Measurements from ENCODE around the gene TLR6. TPM values are rescaled to one million over a fixed set of nuclear protein-coding genes. Genes with fewer than 3 reads are reported as not detected.

The TLR6 gene
- total RNA-seq, 1 experiment from 2014 or later: 4.8 TPM

- TF ChIP-seq REST (IDR thresholded peaks at IDR 0.05; ENCODE audit: low read depth) (no peak), RAD21 (IDR thresholded peaks at IDR 0.05; ENCODE audit: low read depth) (no peak), CEBPB (IDR thresholded peaks at IDR 0.05; ENCODE audit: low read depth) (no peak), ZFX (IDR thresholded peaks at IDR 0.05) (no peak), ATF3 (IDR thresholded peaks at IDR 0.05) (no peak), YY1 (IDR thresholded peaks at IDR 0.05; ENCODE audit: extremely low read depth, insufficient replicate concordance, low read depth, low read length) (no peak)
Measured at GRCh38 chr4:38832206-38832605, 24.4 kb downstream of the TLR6 start (continued).

- H3K79me2 ChIP-seq (ENCODE audit: insufficient read depth, low read length): no peaks in the 10 kb centered on the region
- no peak overlapping the region for H3K9ac ChIP-seq (ENCODE audit: low read length)
- intact Hi-C loops (cut with micrococcal nuclease): no loop called here
- H4K20me1 ChIP-seq (ENCODE audit: insufficient read depth): no peaks in the 10 kb centered on the region
- H2AFZ ChIP-seq (ENCODE audit: low read depth, low read length, poor library complexity, severe bottlenecking): no peak overlapping the region
- RAD21 ChIA-PET (ENCODE audit: low non-redundant PET in 1 of 2, low total read pairs in 2 of 2, uncharacterized antibody in 2 of 2, unreplicated experiment in 2 of 2): no interaction called here
- no peaks in the 10 kb centered on the region for H3K27me3 ChIP-seq (ENCODE audit: insufficient read depth, low read length)
- no peaks in the 10 kb centered on the region for H3K9me2 ChIP-seq (ENCODE audit: insufficient read depth)
- no TSS peak for BruUV-seq (replicated peaks)
- no peaks in the 10 kb centered on the region for H3K9me3 ChIP-seq (ENCODE audit: control insufficient read depth in 1 of 2, insufficient read depth in 1 of 2, low read depth in 1 of 2, low read length in 2 of 2)
- H3K4me2 ChIP-seq (ENCODE audit: low read length): no peak overlapping the region
- CTCF ChIA-PET: no interaction called here
- H3K36me3 ChIP-seq (ENCODE audit: control insufficient read depth in 1 of 2, insufficient read depth in 2 of 2, low read length in 2 of 2): no peaks in the 10 kb centered on the region
- TF ChIP-seq ZBTB33 (IDR thresholded peaks at IDR 0.05; ENCODE audit: extremely low read depth, insufficient replicate concordance, low read length) (no peak), ZNF274 (IDR thresholded peaks at IDR 0.05; ENCODE audit: low read depth, low read length) (no peak), EGR1 (IDR thresholded peaks at IDR 0.05; ENCODE audit: low read depth) (no peak), POLR2AphosphoS5 (IDR thresholded peaks at IDR 0.05; ENCODE audit: low read depth, low read length) (no peak), SRF (IDR thresholded peaks at IDR 0.05; ENCODE audit: low read depth) (no peak), YY1 (IDR thresholded peaks at IDR 0.05; ENCODE audit: extremely low read depth, insufficient replicate concordance, low read depth, low read length) (no peak), CBX3 (IDR thresholded peaks at IDR 0.05; ENCODE audit: low read depth) (no peak), ATF3 (IDR thresholded peaks at IDR 0.05) (no peak)
- H3K27ac ChIP-seq (ENCODE audit: low read depth, low read length): no peak overlapping the region
- peaks cover 0 to 10% of the 10 kb centered on the region in 2 experiments; a peak in 2 of 4 replicates for H3K4me1 ChIP-seq (ENCODE audit: control insufficient read depth in 1 of 2, insufficient read depth in 2 of 2, low read length in 2 of 2)
- no peak for ATAC-seq
- DNase-seq (ENCODE audit: low read depth, low spot score): no peak
- POLR2A ChIA-PET: no interaction called here
- no peak overlapping the region for H3K4me3 ChIP-seq (replicated peaks in 1 of 2; ENCODE audit: low read depth in 1 of 2, low read length in 2 of 2)
Measured at GRCh38 chr4:38831653-38832052, 25.0 kb downstream of the TLR6 start.
